ENCODE measurements around the gene FGGY. TPM values are rescaled to one million over a fixed set of nuclear protein-coding genes. Genes with fewer than 3 reads are reported as not detected.
A peak's percentile ranks its signal among the peaks of the same experiment; 100 is the strongest.

Gene FGGY
- total RNA-seq, 1 experiment from 2014 or later = 12.0 TPM

GRCh38 chr1:59757197-59757747 is 460.4 kb downstream of the FGGY start (continued):
- no peak for TF ChIP-seq ARID4B (CRISPR knock-in tag; IDR thresholded peaks at IDR 0.05; ENCODE audit: borderline replicate concordance)
- no peak for TF ChIP-seq USF2 (CRISPR knock-in tag; IDR thresholded peaks at IDR 0.05)
- TF ChIP-seq ZMAT4 (CRISPR knock-in tag; IDR thresholded peaks at IDR 0.05) = no peak
- TF ChIP-seq CREM (CRISPR knock-in tag; IDR thresholded peaks at IDR 0.05) = no peak

- Mint-ChIP-seq H3K27ac (no peak overlapping the region), H3K9me3 (no peaks in the 10 kb centered on the region), H3K36me3 (no peaks in the 10 kb centered on the region), H3K4me1 (peaks cover 4% of the 10 kb centered on the region; the same call in 1 of the 2 replicates), H3K4me3 (peak overlapping the region; percentile 46), H3K27me3 (ENCODE audit: low read depth) (0 out of 2 replicates have a peak, but pooled peaks cover 6% of the 10 kb centered on the region)
- TF ChIP-seq CTCF (IDR thresholded peaks at IDR 0.05) (peak; percentile 90), USF1 (CRISPR knock-in tag; IDR thresholded peaks at IDR 0.05) (peak; percentile 75), TCF7 (CRISPR knock-in tag; IDR thresholded peaks at IDR 0.05; ENCODE audit: low read depth) (no peak), TEAD1 (CRISPR knock-in tag; IDR thresholded peaks at IDR 0.05) (0 out of 2 replicates have a peak, but pooled peaks have one; percentile 27), MAX (CRISPR knock-in tag; IDR thresholded peaks at IDR 0.05) (peak; percentile 84), USF2 (CRISPR knock-in tag; IDR thresholded peaks at IDR 0.05) (peak; percentile 62), NFATC4 (CRISPR knock-in tag; IDR thresholded peaks at IDR 0.05) (no peak)
- POLR2A ChIA-PET = interaction anchor here (1.2 to 1.5 kb wide), 2 partner anchors 46 to 975 kb away, joined by 3 to 4 read pairs; partner anchors contain the start of gene JUN
- peak; percentile 95 for ATAC-seq
- DNase-seq (ENCODE audit: low spot score) = peak; percentile 77
- CTCF ChIA-PET = interaction anchor here (0.6 to 1.5 kb wide), 28 partner anchors 9 to 1106 kb away, joined by 3 to 16 read pairs (median 4); partner anchors contain the start of genes HOOK1 and MYSM1
These were observed 462.4 kb downstream of the FGGY start for GRCh38 chr1:59759156-59759925.

GRCh38 chr1:59761443-59761842 is 464.5 kb downstream of the FGGY start:
- ChIA-PET POLR2A (no interaction called here), CTCF (no interaction called here)
- TF ChIP-seq ZNF532 (CRISPR knock-in tag; IDR thresholded peaks at IDR 0.05; ENCODE audit: borderline replicate concordance) (no peak), ATF2 (CRISPR knock-in tag; IDR thresholded peaks at IDR 0.05; ENCODE audit: borderline replicate concordance, low read depth) (no peak), SMAD4 (CRISPR knock-in tag; IDR thresholded peaks at IDR 0.05) (no peak)
- no peak overlapping the region for H3K27ac Mint-ChIP-seq
- ATAC-seq (no peak), DNase-seq (ENCODE audit: low spot score) (no peak)
- H3K9me3 Mint-ChIP-seq = no peaks in the 10 kb centered on the region
- H3K36me3 Mint-ChIP-seq = no peaks in the 10 kb centered on the region
- H3K4me1 Mint-ChIP-seq = peaks cover 9% of the 10 kb centered on the region
- no peak overlapping the region for H3K4me3 Mint-ChIP-seq
- H3K27me3 Mint-ChIP-seq (ENCODE audit: low read depth) = 0 out of 2 replicates have a peak, but pooled peaks cover 6% of the 10 kb centered on the region

Measured in WTC11 (cell line).